Esophagus squamous epithelium (tissue), 4 donors: Measurements from ENCODE around the gene WDR91.
"Not testable (repeated sequence)": the region's sequence is repeated elsewhere in the genome, so short reads cannot be mapped to it uniquely, and the experiment has no call there.

ENCODE experiments used
- POLR2A ChIP-seq, 4 donors: fragments of 450-650 bp; IDR thresholded peaks; one replicate each; pipeline ENCODE4 v1.6.1; 2017; ENCODE audit warnings: antibody characterized with exemption in 4 of 4, mild to moderate bottlenecking in 4 of 4, moderate library complexity in 3 of 4
- TF ChIP-seq, protein P1 (sequence below), 6 experiments: fragments of 450-650 bp in 4 of 6; fragments of 200-600 bp in 2 of 6; sonication (generic) in 2 of 6; IDR thresholded peaks; one replicate each; pipeline ENCODE4 v1.5.1; 2016 to 2019; ENCODE audit warnings: antibody characterized with exemption in 6 of 6, mild to moderate bottlenecking in 4 of 6, moderate library complexity in 4 of 6

DNA sequence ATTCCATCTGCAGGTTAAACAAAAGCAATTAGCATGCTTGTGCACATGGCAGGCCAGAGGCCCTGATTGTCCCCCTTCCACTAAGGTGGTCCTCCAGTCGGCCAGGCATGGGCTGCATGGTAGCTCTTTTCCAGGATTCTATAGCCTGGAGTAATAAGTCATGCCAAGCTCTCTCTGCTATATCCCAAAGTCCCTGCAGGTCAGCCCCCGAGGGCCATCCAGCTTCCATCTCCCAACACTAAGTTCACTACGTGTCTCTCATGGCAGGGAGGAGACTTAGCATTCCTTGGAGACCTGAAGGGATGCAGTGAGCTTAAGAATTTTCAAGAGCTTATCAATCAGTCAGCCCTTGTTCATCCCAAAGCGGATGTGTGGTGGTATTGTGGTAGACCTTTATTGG lies 37.4 kb downstream of the WDR91 start:
- TF ChIP-seq POLR2A (IDR thresholded peaks at IDR 0.05): not testable (repeated sequence)
- TF ChIP-seq, protein P1, sequence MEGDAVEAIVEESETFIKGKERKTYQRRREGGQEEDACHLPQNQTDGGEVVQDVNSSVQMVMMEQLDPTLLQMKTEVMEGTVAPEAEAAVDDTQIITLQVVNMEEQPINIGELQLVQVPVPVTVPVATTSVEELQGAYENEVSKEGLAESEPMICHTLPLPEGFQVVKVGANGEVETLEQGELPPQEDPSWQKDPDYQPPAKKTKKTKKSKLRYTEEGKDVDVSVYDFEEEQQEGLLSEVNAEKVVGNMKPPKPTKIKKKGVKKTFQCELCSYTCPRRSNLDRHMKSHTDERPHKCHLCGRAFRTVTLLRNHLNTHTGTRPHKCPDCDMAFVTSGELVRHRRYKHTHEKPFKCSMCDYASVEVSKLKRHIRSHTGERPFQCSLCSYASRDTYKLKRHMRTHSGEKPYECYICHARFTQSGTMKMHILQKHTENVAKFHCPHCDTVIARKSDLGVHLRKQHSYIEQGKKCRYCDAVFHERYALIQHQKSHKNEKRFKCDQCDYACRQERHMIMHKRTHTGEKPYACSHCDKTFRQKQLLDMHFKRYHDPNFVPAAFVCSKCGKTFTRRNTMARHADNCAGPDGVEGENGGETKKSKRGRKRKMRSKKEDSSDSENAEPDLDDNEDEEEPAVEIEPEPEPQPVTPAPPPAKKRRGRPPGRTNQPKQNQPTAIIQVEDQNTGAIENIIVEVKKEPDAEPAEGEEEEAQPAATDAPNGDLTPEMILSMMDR (IDR thresholded peaks at IDR 0.05): not testable (repeated sequence)
